IPS-18c (cell line): ENCODE results near the gene TEX26.
A peak's percentile ranks its signal among the peaks of the same experiment; 100 is the strongest.

Source experiments
- H3K4me3 ChIP-seq: 2 replicates; pipeline ENCODE4 v1.7.0; 2013; ENCODE audit warnings: low read depth, mild to moderate bottlenecking, low read length, moderate library complexity; ENCODE audit not compliant: insufficient read depth
- H3K9me3 ChIP-seq: one replicate; pipeline ENCODE4 v1.6.1; 2013; ENCODE audit warnings: mild to moderate bottlenecking, low read length, moderate library complexity; ENCODE audit not compliant: control insufficient read depth, insufficient read depth

TEX26 gene

DNA sequence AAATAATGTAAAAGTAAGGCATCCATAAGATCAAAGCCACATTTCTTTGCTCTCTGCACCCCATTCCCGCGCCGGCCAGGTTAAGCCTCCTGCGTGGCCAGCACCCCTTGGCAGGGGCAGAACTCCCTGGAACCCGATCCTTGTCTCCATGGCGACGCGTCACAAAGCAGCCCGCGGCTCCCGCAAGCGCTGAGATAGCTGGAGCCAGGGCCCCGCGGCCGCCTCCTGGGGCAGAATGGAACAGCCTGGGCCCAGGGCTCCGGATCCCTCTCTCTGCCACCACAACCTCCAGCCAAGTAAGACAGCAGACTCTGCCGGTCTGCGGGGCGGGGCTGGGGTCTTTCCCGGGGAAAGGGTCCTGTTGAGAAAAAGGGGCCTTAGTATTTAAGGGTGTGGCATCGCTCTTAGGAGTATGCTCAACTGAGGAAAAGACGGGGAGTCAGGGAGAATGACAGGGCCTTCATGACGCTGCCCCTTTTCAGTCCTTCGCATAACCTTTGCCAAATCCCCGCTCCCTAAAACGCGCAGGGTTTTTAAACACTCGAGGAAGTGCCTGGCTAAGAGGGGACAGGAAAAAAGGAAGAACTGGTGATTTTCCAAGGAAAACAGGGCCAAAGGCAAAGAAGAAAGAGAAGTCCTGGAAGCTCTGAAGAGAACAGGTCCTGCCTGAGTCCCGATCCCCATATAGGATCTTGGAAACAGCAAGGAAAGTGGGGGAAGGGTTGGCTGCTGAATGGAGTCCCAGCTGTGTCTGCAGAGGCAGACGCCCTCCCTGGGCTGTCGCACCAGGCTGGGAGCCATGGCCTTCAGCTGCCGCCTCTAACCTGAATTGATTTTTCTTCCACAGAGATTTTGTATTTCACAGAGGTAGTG is at the start of gene TEX26:
Gene TEX26 (plus strand): TSS at position 176 of the 873 bp plus-strand sequence. CDS start 60 bp downstream, at position 236.
- H3K9me3 ChIP-seq: no peaks in the 10 kb centered on the region
- peak within 1 kb of the TSS; percentile 29 for H3K4me3 ChIP-seq

DNA sequence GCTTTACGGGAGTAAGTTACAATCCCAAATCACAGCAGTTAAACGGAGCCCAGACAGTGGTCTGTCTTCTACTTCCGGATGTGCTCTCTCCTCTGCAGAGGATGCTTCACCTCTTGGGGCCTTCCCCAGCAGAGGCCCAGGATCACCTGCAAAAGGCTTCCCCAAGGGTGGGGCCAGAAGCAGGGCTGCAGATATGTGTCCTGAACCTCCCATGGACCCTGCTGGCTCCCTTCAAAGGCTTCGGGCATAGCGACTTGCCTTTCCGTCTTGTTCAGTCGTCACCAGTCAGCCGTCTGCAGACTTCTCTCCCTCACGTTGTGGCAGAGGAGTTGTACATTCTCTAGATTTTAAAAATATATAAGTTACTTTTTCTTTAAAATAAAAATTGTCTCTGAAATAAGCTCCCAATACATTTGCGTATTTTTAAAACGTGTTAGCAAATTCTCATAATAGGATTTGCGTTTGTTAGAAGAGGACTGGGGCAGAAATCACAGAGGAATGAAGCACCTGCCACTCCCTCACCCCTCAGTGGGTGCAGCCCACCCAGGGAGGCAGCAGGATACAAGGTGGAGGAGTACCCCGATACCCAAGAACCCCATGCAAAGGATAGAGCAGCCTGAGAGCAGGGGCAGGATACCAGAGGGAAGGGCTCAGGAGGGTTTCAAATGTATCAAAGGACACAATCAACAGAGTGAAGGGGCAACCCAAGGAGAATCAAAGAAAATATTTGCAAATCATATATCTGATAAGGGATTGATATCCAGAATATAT is 49.3 kb upstream of the TEX26 start:
- Histone ChIP-seq H3K4me3 (no peak overlapping the region), H3K9me3 (peaks cover 2% of the 10 kb centered on the region)

DNA sequence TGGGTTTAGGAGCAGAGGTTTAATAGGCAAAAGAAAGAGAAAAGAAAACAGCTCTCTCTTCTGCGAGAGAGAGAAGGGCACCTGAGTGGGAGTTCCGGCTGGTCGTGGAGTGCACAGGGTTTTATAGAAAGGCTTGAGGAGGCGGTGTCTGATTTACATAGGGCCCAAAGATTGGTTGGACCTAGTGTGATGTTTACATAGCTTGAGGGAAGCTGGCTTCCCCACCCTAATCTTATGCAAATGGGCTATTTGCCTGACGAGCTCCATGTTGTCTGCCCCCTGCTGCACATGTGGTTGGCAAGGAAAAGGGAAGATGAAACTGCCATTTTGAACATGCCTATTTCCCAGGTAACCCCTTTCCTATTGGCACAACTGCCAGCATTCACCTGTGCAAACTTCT is 47.9 kb upstream of the TEX26 start:
- Histone ChIP-seq H3K4me3 (no peak overlapping the region), H3K9me3 (peaks cover 2% of the 10 kb centered on the region)

DNA sequence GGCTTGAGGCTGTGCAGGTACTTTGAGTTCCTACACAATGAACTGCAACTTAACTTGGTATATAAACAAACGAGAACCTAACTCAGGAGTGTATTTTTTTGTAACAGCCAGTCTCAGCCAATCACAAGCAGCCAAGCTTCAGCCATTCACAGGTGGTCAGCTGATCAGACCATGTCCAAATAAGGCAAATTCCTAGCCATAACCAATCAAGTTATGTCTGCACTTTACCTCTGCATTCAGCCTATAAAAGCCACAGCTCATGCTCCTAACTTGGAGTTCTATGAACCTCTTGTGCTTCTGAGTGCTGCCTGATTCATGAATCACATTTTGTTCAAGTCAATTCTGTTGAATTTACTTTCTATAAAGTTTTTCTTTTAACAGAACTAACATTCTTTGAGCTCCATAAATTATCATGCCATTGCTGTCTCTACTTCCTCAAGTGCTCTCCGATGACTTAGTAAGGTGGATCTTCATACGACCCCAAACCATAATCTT is 43.2 kb upstream of the TEX26 start:
- H3K9me3 ChIP-seq: peaks cover 2% of the 10 kb centered on the region
- H3K4me3 ChIP-seq: no peak overlapping the region

DNA sequence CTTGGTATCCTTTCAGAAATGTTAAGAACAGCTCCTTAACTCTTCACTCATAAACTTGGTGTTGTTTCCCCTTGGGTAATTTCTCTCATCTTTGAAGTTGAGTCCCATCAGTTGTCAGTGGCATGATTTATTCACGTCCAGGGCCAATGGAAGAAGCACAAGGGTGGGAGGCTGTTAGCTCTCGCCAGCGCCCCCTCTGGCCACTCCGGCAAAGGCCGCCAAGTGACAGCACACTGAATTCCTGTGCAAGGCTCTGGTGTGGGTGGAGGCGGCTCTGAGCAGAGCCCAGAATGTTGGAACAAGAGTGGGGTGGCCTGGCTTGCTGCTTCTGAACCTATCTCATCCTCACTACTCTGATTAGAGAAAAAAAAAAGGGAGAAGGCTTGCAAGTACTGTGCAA is 39.5 kb upstream of the TEX26 start:
- Histone ChIP-seq H3K9me3 (no peaks in the 10 kb centered on the region), H3K4me3 (no peak overlapping the region)

DNA sequence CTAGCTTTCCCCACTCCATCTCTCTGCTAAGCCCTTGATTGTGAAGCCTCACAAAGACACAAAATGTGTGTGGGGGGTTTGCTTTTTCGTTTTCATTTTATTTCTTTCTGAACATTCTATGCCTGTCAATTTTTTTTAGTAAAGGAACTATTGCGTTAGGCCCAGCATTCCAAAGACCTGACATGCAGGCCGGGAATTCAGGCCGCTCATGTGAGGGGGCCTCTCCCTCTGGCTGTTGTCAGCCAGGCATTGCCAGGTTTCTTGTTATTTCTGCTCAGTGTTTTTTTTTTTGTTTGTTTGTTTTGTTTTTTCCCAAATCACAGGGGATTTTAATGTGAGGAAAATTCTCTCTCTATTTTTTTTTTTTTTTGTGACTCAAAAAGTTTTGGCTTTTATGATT is 36.7 kb upstream of the TEX26 start:
- Histone ChIP-seq H3K9me3 (no peaks in the 10 kb centered on the region), H3K4me3 (no peak overlapping the region)

DNA sequence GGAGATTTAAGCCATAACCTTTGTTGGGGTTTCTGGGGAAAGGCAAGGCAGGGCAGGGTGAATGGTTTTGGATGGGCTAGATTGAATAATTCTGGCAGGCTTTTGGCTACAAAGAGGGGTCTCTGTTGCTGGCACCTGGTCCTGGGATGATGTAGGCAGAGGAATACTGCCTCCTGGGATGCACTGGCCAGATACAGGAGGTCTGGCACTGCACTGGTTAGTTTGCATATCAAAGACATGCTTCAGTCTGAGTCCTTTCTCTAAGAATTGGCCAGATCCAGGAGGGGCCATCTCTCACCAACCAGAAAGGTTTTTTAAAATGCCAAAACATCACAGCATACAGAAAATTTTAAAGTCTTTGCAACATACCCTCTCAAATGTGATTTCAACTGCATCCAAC is 34.4 kb upstream of the TEX26 start:
- H3K4me3 ChIP-seq: no peak overlapping the region

DNA sequence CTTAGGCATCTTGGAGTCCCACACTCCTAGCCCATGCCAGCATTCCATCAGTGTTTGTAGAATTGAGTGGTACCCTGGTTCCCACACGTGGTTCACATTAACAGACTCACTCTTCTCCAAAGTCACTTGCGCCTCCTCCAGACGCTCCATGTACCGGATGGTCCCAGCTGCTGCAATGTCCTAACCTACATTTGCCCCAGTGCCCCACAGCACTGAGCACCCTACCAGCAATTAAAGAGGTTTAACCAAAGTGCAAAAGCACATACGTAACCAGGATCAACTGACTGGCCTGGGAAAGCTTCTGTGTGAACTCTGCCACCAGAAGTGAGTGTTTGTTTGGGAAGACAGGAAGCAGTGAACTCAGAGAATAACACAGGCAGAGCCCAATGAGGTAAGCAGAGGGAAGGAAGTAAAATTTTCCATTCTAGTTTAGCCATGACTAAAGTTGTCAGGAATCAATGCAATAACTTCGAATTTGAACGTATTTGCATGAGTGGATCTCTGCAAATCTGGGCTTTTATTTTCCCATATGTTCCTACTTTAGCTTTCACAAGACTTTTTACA is 33.7 kb upstream of the TEX26 start:
- Histone ChIP-seq H3K4me3 (no peak overlapping the region), H3K9me3 (peaks cover 3% of the 10 kb centered on the region)

More for the DNA sequence above, 34.4 kb upstream of the TEX26 start:
- peaks cover 3% of the 10 kb centered on the region for H3K9me3 ChIP-seq

DNA sequence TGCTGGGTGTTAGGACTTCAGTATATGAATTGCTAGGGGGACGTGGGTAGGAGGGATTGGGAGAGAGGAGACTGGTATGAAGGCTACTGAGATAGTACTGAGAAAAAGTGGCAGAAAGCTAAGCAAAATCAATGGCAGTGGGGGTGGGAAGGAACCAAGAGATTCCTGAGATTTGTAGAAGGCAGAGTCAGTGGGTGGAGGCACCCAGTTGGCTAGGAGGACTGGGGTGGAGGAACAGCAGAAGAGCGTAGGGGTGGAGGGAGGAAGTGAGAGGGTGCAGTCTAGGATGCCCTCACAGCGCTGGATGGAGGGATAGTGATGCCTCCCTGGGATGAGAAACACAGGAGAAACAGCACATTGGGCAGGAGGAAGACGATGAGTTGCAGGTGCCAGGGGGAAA is 32.0 kb upstream of the TEX26 start:
- Histone ChIP-seq H3K9me3 (peaks cover 3% of the 10 kb centered on the region), H3K4me3 (no peak overlapping the region)

DNA sequence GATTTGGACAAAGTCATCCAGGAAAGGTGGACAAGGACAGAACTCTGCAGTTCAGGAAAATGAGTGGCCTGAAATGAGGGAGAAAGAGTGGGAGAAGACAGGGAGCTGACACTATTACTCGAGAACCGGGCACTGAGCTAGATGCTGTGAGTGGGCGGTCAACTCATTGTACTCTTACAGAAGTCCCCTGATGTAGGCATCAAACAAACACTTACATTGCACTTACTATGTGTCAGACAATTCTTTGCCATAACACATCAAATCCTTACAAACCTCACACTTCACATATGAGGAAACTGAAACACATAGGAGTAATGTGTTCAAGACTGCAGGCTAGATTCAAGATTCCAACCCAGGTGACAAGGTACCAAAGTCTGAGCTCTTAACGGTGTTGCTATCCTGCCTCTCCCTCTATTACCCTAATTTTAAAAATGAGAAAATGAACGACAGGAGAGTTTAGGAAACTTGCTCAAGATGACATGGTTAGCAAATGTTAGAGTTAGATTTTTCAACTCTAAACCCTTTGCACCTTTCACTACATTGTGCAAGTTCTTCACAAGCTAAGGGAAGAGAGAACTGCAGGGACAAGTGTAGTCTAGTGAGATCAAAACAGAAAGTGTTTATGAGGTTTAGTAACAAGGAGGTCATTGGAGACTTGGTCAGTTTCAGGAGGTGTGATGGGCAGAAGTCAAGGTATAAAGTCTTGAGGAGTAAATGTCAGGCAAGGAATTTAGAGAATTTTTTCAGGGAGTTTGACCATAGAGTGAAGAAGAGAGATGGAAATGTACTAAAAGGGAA is 31.3 kb upstream of the TEX26 start:
- Histone ChIP-seq H3K9me3 (peaks cover 3% of the 10 kb centered on the region), H3K4me3 (no peak overlapping the region)

DNA sequence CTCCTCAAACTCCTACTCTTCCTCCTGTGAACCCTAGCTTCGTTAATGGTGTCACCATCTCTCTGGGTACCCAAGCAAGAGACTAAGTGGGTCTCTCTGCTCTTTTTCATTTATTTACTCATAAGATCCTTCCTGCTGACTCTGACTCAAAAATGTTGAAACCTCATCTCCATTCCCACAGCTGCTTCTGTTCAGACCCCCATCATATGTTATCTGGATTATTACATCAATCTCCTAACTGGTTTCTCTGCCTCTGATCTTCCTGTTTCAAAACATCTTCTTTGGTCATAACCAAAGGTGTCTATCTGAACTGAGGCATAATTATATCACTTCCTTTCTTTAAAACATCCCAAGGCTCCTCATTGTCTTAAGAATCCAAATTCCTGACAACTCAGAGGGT is 28.4 kb upstream of the TEX26 start:
- Histone ChIP-seq H3K9me3 (peaks cover 3% of the 10 kb centered on the region), H3K4me3 (no peak overlapping the region)

DNA sequence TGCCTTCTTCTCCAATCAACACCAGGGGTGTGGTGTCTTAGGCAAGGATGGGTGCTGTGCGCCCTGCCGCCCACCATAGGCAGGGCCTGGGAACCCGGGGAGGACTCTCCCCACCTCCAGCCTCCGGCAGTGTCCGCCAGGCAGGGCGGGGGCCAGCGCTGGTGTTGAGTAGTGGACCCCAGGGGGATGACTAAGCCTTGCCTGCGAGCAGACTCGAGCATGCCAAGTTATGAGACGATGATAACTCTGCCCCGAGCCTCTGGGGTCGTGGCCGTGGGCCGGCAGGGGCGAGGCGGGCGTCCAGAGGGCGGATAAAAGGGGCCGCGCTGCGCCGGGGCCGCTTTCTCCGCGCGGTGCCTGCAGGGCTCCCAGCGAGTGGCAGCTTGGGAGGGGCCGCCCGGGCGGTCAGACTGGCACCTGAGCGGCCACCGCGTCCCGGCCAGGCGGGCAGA is 26.5 kb upstream of the TEX26 start, which contains the start of gene MEDAG:
Gene MEDAG (plus strand): TSS at position 340 of the 452 bp plus-strand sequence. CDS start 245 bp downstream, outside the sequence.
- peak within 1 kb of the TSS; percentile 49 for H3K4me3 ChIP-seq
- peaks cover 3% of the 10 kb centered on the region for H3K9me3 ChIP-seq

DNA sequence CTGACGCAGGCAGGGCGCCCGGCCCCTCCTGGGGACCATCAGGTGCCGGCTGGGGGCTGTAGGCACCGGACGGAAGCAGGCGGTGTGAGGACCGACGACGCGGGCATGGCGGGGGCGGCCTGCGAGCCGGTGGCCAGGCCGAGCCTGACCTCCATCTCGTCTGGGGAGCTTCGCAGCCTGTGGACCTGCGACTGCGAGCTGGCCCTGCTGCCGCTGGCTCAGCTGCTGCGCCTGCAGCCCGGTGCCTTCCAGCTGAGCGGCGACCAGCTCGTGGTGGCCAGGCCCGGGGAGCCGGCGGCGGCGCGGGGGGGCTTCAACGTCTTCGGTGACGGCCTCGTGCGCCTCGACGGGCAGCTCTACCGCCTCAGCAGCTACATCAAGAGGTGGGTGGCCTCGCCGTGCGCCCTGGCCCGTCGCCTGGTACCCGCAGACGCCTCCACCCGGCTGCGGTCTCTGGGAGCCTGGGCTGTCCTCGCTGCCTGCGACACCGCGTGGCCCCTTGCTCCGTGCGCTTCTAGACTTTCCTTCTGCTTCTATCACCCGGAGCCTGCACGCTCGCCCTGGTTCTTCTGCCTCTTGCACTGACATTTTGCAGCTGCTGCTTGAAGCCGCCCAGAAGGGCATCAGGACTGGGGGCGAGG is 25.9 kb upstream of the TEX26 start:
- no peaks in the 10 kb centered on the region for H3K9me3 ChIP-seq
- H3K4me3 ChIP-seq: peak overlapping the region; percentile 49

DNA sequence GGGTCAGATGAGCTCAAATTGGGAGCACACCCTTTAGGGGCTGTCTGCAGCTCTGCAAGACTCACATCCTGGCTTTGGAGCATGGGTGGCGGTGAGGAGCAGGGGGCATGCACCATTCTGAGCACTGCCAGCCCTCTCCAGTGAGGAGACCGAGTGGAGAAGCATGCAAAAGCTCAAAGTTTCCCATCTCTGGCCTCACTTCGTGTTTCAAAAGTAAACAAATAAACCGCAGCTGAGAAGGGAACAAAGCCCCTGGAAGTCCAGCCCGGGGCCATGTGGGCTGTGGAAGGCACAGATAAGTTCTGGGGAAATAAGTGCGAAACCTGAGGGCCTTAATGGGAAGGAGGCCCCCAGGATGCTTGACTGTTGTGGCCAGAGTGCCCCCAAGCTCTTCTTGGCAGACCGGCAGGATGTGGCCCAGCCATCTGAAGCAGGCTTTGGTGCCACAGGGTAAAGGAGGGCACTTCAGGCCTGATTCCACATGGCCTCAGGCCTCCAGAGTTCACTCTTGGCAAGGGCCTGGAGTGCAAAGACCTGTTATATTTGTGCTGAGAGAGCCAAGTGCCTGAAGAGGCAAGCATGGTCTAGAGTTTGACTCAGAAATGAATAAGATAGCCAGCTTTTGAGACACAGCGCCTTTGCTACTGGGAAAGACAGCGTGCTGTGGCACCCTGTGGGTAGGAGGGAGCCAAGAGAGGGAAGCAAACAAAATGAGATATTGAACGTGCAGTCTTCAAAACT is 25.2 kb upstream of the TEX26 start:
- no peaks in the 10 kb centered on the region for H3K9me3 ChIP-seq

DNA sequence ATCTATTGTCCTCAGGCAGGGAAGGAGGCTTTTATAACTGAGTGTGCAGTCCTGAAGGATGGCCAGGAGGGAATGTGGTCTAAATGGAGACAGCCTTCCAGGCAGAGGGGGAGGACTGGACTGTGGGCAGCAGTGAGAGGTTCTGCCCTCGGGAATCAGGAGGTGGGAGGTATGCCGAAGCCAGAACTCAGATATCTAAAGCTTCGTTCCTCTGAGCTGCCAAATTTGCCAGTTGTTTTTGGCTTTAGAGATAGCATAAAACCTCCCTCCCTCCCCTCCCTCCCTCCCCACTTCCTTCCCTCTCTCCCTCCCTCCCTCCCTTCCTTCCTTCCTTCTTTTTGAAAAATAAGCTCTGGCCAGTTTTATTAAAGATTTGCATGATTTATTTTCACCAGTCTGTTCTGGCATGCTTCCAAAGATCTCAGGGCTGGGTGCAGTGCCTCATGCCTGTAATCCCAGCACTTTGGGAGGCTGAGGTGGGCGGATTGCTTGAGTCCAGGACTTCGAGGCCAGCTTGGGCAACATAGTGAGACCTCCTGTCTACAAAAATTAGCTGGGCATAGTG is 24.0 kb upstream of the TEX26 start:
- Histone ChIP-seq H3K4me3 (no peak overlapping the region), H3K9me3 (no peaks in the 10 kb centered on the region)

More for the DNA sequence above, 25.2 kb upstream of the TEX26 start:
- peak overlapping the region; percentile 49; the same call in 1 of the 2 replicates for H3K4me3 ChIP-seq
